MM.1S (cell line): ENCODE results near the gene SPINK8.

ENCODE experiments used
- DNase-seq: peaks from one replicate; pipeline ENCODE4 v3.0.0-alpha.2; 2015
- H2AFZ ChIP-seq: fragments of 300-600 bp; sonication (generic); 2 replicates; pipeline ENCODE4 v1.6.0; 2016; ENCODE audit warnings: antibody characterized with exemption, low read length
- H3F3A ChIP-seq: fragments of 300-600 bp; sonication (generic); 2 replicates; pipeline ENCODE4 v1.6.1; 2016; ENCODE audit warnings: mild to moderate bottlenecking, antibody characterized with exemption, low read length, moderate library complexity, mixed read lengths; ENCODE audit not compliant: insufficient read depth
- H3K27ac ChIP-seq: fragments of 300-600 bp; sonication (generic); 2 replicates; pipeline ENCODE4 v1.5.1; 2016; ENCODE audit warnings: mild to moderate bottlenecking, low read length
- H3K27me3 ChIP-seq: fragments of 300-600 bp; sonication (generic); replicated peaks from 2 replicates; pipeline ENCODE4 v1.6.0; 2016; ENCODE audit warnings: low read length; ENCODE audit not compliant: insufficient read depth
- H3K36me3 ChIP-seq: fragments of 300-600 bp; sonication (generic); replicated peaks from 2 replicates; pipeline ENCODE4 v1.6.1; 2016; ENCODE audit warnings: mild to moderate bottlenecking, low read length, mixed read lengths; ENCODE audit not compliant: insufficient read depth
- H3K4me1 ChIP-seq: fragments of 300-600 bp; sonication (generic); 2 replicates; pipeline ENCODE4 v1.6.1; 2016; ENCODE audit warnings: low read length, mixed read lengths
- H3K4me2 ChIP-seq: fragments of 300-600 bp; sonication (generic); 2 replicates; pipeline ENCODE4 v1.6.0; 2016; ENCODE audit warnings: low read depth, low read length
- H3K4me3 ChIP-seq: fragments of 300-600 bp; sonication (generic); 2 replicates; pipeline ENCODE4 v1.5.1; 2016; ENCODE audit warnings: low read length, mixed read lengths
- H3K79me2 ChIP-seq: fragments of 300-600 bp; sonication (generic); 2 replicates; pipeline ENCODE4 v1.6.1; 2016; ENCODE audit warnings: mixed run types, low read length, mixed read lengths
- H3K9ac ChIP-seq: fragments of 300-600 bp; sonication (generic); 2 replicates; pipeline ENCODE4 v1.6.1; 2016; ENCODE audit warnings: low read length, mixed read lengths
- H3K9me2 ChIP-seq: fragments of 300-600 bp; sonication (generic); replicated peaks from 2 replicates; pipeline ENCODE4 v1.6.1; 2016; ENCODE audit warnings: mild to moderate bottlenecking, low read length, mixed read lengths; ENCODE audit not compliant: insufficient read depth
- H3K9me3 ChIP-seq: fragments of 300-600 bp; sonication (generic); replicated peaks from 2 replicates; pipeline ENCODE4 v1.6.1; 2016; ENCODE audit warnings: mild to moderate bottlenecking, low read length, mixed read lengths; ENCODE audit not compliant: insufficient read depth
- H4K20me1 ChIP-seq: fragments of 300-600 bp; sonication (generic); 2 replicates; pipeline ENCODE4 v1.6.1; 2016; ENCODE audit warnings: mild to moderate bottlenecking, low read length, moderate library complexity, mixed read lengths; ENCODE audit not compliant: insufficient read depth
- EZH2 ChIP-seq: fragments of 300-600 bp; sonication (generic); optimal IDR thresholded peaks from 2 replicates; pipeline ENCODE3; 2017; ENCODE audit warnings: low read depth, mild to moderate bottlenecking, antibody characterized with exemption, low read length, mixed read lengths
- EZH2phosphoT487 ChIP-seq: fragments of 300-600 bp; sonication (generic); IDR thresholded peaks from 2 replicates; pipeline ENCODE4 v1.6.1; 2018; ENCODE audit warnings: antibody characterized with exemption, low read length
- TF ChIP-seq, protein P1 (sequence below): fragments of 300-600 bp; sonication (generic); IDR thresholded peaks from 2 replicates; pipeline ENCODE4 v1.5.1; 2016; ENCODE audit warnings: antibody characterized with exemption, low read length, mixed read lengths

The SPINK8 gene

DNA sequence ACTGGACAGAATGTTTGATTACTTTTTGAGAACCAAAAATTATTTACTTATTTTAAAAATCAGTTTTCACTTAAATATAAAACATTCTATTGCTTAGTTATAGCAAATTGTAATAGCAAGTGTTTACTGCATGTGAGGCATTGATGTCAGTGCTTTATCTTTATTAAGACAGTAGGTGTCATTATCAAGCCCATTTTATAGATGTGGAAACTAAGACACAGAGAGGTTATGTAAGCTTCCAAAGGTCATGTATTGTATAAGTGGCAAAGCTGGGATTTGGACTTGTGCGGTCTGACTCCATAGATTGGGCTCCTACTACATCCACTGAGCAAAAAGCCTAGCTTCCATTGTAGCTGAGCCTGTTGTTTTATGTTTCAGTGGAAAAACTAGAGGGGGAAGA, 74.9 kb downstream of the SPINK8 start:
- Histone ChIP-seq H3K4me3 (no peak overlapping the region), H3K9ac (no peak overlapping the region), H3K4me1 (no peaks in the 10 kb centered on the region), H4K20me1 (no peaks in the 10 kb centered on the region), H3F3A (no peaks in the 10 kb centered on the region), H3K9me3 (no peaks in the 10 kb centered on the region), H3K9me2 (no peaks in the 10 kb centered on the region), H2AFZ (no peak overlapping the region), H3K36me3 (no peaks in the 10 kb centered on the region), H3K27ac (no peak overlapping the region), H3K79me2 (no peaks in the 10 kb centered on the region), H3K4me2 (no peak overlapping the region), H3K27me3 (no peaks in the 10 kb centered on the region)
- TF ChIP-seq, protein P1, sequence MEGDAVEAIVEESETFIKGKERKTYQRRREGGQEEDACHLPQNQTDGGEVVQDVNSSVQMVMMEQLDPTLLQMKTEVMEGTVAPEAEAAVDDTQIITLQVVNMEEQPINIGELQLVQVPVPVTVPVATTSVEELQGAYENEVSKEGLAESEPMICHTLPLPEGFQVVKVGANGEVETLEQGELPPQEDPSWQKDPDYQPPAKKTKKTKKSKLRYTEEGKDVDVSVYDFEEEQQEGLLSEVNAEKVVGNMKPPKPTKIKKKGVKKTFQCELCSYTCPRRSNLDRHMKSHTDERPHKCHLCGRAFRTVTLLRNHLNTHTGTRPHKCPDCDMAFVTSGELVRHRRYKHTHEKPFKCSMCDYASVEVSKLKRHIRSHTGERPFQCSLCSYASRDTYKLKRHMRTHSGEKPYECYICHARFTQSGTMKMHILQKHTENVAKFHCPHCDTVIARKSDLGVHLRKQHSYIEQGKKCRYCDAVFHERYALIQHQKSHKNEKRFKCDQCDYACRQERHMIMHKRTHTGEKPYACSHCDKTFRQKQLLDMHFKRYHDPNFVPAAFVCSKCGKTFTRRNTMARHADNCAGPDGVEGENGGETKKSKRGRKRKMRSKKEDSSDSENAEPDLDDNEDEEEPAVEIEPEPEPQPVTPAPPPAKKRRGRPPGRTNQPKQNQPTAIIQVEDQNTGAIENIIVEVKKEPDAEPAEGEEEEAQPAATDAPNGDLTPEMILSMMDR: no peak
- TF ChIP-seq EZH2phosphoT487: no peak
- no peak for TF ChIP-seq EZH2
- no peak for DNase-seq
